22Rv1 (cell line): ENCODE data around the gene THAP4.

Experiments used
- CTCF ChIP-seq: fragments of 450-650 bp; IDR thresholded peaks from 2 replicates; pipeline ENCODE4 v1.5.1; 2017; ENCODE audit warnings: mild to moderate bottlenecking
- ZFX ChIP-seq: fragments of 450-650 bp; IDR thresholded peaks from 2 replicates; pipeline ENCODE4 v1.6.1; 2017; ENCODE audit warnings: antibody characterized with exemption, borderline replicate concordance

GRCh38 chr2:241574911-241575623 lies 61.9 kb downstream of the THAP4 start:
- TF ChIP-seq CTCF, result no peak
- TF ChIP-seq ZFX, result no peak
